ENCODE results near the gene PSMC3.

The PSMC3 gene

DNA sequence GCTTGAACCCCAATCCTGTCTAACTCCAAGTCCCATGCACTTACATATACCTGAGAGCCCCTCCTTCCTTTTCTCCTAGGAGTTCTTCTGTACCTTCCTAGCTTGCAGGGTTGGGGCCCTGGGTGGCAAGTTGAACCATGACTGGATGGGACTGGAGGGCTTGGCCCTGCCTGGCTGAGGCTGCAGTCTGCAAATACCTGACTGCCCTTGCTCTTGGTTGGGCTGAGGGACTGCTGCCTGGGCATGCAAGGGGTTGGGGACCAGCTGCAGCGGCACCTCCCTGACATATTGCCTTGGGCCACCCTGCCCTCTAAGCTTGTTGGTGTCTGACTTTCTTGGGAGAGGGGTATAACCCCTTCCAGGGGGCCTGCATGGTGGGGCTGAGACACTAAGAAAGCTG is 27.7 kb downstream of the PSMC3 start:
- TF ChIP-seq ZFX (IDR thresholded peaks at IDR 0.05) (no peak), CTCF (conservative IDR thresholded peaks at IDR 0.05) (no peak)
- H3K27ac ChIP-seq: no peak overlapping the region

DNA sequence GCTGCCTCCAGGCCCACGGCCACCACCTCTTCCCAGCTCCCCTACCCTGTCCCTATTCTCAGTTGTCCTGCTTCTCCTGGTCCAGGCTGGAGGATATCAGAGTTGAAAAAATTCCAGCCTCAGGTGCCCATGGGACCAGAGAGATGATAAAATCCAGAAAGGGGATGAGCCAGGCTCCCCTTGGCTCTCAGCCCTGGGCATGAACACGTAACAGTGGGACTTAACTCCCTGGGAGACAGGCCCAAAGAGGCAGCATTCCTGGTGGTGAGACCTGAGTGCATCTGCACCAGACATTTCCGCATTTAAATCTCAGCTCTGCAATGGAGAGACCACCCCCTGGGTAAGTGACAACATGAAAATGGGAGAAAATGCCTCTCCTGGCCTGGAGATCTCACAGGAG is 28.2 kb downstream of the PSMC3 start:
- no peak overlapping the region for H3K27ac ChIP-seq
- no peak for TF ChIP-seq ZFX (IDR thresholded peaks at IDR 0.05)
- TF ChIP-seq CTCF (conservative IDR thresholded peaks at IDR 0.05): no peak

- TF ChIP-seq CTCF (conservative IDR thresholded peaks at IDR 0.05): no peak
- no peak for TF ChIP-seq ZFX (IDR thresholded peaks at IDR 0.05)
- no peak overlapping the region for H3K27ac ChIP-seq
Observed at GRCh38 chr11:47396049-47396320, 30.3 kb downstream of the PSMC3 start.

DNA sequence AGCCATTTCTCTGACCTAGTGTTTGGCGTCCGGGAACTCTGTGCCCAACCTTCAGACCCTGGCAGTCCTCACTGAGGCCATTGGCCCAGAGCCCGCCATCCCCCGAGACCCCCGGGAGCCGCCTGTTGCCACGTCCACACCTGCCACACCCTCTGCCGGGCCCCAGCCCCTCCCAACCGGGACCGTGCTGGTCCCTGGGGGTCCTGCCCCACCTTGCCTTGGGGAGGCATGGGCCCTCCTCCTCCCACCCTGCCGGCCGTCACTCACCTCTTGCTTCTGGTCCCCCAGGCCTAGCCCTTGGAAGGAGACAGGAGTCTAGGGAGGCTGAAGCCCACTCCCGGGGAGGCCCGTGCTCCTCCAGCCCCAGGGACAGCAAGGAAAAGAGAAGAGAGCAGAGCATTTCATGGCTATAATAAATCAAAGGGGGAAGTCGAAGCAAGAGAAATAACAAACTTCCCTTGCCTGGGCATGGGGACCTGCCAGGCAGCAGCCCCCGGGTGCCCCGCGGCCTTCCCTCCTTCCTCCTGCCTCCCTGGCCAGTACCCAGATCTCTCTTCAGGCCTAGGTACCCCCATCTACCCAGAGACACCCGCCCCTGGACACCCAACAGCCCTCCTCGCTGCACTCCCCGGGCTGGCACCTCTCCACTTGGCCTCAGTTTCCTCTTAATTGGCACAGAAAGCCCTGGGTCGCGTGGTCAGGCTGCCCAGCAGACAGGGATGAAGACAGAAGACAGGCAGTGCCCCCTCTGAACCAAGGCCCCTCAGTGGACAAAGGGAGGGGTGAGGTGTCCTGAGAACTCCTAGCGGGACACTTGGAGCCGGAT is 30.8 kb downstream of the PSMC3 start:
- no peak overlapping the region for H3K27ac ChIP-seq

DNA sequence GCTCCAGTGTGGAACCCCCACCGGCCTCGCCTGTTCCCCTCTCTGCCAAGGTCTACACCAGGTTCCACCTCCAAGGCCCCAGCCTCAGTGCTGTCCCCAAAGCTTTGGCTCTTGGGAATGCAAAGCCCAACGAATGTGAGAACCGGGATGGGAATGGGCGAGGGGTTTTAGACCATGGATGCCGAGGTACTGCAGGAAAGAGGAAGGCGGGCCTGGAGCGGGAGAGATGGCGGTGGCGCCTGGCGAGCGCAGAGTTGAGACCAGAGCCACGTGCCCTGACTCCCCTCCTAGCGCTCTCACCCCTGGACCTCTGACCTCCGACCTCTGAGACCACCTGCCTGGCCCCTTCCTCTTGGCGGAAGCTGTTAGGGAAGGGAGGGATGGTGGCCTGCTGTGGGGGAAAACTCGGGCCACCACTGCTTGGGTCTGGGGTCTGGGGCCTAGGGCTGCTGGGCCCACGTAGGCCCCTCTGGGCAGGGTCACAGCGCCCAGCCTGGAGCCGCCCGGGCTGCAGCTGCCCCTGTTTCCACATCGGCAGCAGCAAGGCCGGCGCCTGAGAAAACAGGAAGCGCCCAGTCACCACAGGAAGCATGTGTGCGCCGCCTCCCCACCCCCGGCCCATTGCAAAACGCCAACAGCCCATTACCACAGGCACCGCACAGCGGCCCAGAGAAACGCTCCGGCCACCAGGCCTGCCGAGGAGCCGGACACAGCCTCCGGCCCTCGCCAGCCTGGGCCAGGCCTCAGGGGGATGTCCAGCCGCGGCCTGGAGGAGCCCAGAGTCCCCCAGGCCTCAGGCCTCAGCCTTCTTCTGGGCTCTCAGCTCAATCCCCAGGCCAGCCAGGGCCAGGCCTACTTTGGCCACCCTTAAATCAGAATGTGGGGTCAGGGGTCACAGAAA is 31.7 kb downstream of the PSMC3 start:
- no peak for TF ChIP-seq CTCF (conservative IDR thresholded peaks at IDR 0.05)
- no peak for TF ChIP-seq ZFX (IDR thresholded peaks at IDR 0.05)
- no peak overlapping the region for H3K27ac ChIP-seq

More for the DNA sequence above, 30.8 kb downstream of the PSMC3 start:
- TF ChIP-seq CTCF (conservative IDR thresholded peaks at IDR 0.05): no peak
- TF ChIP-seq ZFX (IDR thresholded peaks at IDR 0.05): no peak

DNA sequence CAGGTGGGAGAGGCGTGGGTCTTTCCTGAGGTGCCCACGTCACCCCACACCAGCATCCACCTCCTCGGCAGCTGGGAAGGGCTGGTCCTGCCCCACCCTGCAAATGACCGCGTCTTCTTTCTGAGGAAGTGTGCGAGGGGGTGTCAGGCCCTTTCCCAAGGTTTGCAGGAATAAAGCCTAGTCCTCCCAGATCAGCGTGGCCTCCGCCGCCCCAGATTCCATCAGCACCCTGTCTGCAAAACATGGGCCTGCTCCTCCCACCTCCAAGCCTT is 32.3 kb downstream of the PSMC3 start:
- no peak overlapping the region for H3K27ac ChIP-seq
- TF ChIP-seq CTCF (conservative IDR thresholded peaks at IDR 0.05) (no peak), ZFX (IDR thresholded peaks at IDR 0.05) (no peak)

All from C4-2B (cell line).